Ureter (tissue), 1 donor: ENCODE measurements around the gene CD55. TPM values are rescaled to one million over a fixed set of nuclear protein-coding genes. Genes with fewer than 3 reads are reported as not detected.
A peak's percentile ranks its signal among the peaks of the same experiment; 100 is the strongest.
"Not testable (repeated sequence)": the region's sequence is repeated elsewhere in the genome, so short reads cannot be mapped to it uniquely, and the experiment has no call there.

Experiments
- DNase-seq: peaks from one replicate; pipeline ENCODE4 v3.0.0-alpha.2; 2020; ENCODE audit warnings: low spot score
- total RNA-seq: library from RNA; stranded (reverse); gene quantifications from one replicate; pipeline ENCODE4 v1.2.4, GENCODE V29; 2023
- donor health status: DM: yes; HTN: yes; CAD: no.

CD55 gene
- total RNA-seq, 1 donor from 2014 or later = 89.0 TPM

GRCh38 chr1:207305489-207305873, 16.0 kb upstream of the CD55 start:
- DNase-seq = no peak

DNA sequence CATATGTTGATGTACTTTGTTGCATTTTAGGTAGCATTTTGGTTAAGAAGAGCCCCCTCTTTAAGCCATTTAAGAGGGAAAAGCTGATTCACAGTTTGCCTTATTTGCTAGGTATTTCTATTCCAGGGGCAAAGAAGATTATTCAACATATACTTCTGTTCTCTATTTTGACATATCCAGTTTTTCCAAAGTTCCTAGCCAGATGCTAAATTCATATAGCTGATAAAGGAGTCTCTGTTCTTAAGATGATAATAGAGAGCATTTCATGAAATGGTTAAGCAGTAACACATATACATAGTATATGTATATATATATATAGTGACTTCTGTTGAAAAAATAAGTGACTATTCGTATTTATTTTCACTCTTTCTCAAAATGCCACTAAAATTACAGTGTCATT, 15.5 kb upstream of the CD55 start:
- no peak for DNase-seq

GRCh38 chr1:207306603-207307002, 14.9 kb upstream of the CD55 start:
- no peak for DNase-seq

DNA sequence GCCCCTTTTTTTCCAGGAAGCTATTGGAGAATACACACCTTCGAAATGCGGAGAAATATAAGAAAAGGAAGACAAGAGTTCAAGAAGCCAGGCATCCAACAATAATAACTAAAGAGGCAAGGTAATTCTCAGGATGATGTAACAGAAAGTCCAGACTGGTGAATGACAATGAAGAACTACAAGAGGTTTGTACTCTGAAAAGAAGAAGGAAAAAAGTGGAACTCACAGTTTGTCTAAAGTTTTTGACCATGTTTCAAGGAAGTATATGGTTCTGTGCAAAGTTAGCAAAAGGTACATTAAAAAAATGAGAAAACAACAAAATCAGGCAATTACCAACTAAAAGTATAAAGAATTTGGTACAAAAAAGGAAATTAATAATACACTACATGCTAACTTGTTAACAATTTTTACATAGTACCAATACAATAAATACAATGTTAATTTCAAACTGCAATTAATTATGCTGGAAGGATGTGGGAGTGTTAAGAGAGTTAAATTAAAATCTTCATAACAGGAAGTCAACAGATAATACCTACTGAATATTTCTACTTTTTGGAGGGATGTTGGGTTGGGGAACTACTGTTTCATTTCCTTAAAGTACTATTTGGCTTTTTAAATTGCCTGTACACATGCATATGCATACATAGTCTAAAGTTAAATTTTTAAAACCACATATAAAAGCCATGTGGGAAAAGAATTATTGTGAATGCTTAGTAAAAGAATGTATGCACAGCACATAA, 12.9 kb upstream of the CD55 start:
- no peak for DNase-seq

DNA sequence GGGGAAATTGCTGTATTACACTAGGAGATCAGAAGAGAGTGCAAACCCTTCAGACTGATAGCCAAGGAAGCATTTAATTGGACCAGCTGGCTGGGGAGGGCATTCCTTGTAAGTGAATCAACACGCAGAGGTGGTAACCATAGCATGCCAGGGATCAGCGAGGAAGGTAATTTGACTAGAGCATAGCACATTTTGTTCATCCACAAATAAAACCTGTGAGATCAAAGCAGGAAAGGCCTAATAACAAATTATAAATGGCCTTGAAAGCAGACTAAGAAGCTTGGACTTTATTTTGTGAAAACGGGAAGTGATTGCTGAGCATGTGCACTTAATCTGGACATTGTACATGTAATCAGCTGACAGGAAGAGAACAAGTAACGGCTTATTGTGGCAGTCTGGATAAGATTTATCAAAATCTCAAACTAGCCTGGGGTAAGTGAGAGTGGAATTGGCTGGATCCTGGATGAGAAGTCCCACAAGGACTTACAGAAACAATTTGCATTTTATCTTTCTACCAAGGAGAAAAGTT, 11.7 kb upstream of the CD55 start:
- no peak for DNase-seq

DNA sequence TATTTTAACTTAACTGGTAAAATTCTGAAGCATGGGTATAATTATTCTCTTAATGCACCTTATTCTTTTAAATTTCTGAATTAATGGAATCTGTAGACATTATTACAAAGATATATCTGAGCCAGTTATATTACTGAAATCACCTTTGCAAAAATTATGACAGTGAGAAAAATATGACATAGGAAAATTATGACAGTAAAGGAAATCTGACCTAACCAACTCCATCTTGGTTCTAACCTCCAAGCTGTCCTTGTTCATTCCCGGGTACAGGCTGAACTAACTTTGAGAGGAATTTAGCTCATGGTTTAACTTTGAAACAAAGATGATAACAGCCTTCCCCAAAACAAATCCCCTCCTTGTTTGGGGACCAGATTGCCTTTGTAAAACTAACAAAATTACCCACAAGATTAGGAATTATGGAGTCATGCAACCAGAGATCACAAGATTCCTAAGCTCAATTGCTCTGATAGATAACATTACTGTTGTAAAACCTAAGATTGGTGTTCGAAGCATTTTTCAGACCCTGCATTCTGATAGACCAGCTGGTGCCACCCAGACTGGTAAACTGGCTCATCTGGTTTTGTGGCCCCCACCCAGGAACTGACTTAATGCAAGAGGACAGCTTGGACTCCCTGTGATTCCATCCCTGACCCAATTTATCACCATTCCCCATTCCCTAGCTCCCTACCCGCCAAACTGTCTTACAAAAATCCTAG, 9.4 kb upstream of the CD55 start:
- DNase-seq = no peak

- DNase-seq = no peak
Observed at GRCh38 chr1:207312604-207312920, 8.9 kb upstream of the CD55 start.

GRCh38 chr1:207313131-207313530, 8.3 kb upstream of the CD55 start:
- DNase-seq = no peak

GRCh38 chr1:207314816-207315215, 6.7 kb upstream of the CD55 start:
- DNase-seq = no peak

- no peak for DNase-seq
Observed at GRCh38 chr1:207315435-207315834, 6.0 kb upstream of the CD55 start.

- peak; percentile 76 for DNase-seq
Observed at GRCh38 chr1:207316141-207316540, 5.3 kb upstream of the CD55 start.

- DNase-seq = peak; percentile 84
Observed at GRCh38 chr1:207316622-207317391, 4.7 kb upstream of the CD55 start.

GRCh38 chr1:207317561-207317960, 3.9 kb upstream of the CD55 start:
- DNase-seq = no peak

DNA sequence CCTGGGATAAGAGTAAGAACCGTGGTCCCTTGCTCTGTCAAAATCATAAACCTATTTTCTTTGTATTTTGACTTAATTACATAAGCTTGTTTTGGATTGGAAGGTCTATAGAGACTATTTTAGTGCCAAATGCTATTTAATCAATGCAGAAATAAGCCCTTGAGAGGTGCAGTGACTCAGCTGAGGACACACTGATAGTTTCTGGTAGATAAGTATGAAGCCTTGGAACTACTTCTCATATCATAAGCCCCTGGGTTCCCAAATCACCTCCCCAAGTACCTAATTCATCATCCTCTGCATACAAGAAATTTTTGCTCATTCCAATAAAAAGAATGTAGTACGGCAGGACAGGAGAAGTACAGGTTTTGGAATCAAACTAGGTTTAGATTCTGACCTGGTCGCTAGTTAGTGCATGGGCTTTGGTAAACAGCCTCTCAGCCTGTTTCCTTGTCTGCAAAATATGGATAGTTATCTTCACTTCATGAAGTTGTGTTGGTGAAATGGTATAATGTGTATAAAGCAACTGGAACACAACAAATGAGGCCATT, 3.3 kb upstream of the CD55 start:
- DNase-seq = no peak

DNA sequence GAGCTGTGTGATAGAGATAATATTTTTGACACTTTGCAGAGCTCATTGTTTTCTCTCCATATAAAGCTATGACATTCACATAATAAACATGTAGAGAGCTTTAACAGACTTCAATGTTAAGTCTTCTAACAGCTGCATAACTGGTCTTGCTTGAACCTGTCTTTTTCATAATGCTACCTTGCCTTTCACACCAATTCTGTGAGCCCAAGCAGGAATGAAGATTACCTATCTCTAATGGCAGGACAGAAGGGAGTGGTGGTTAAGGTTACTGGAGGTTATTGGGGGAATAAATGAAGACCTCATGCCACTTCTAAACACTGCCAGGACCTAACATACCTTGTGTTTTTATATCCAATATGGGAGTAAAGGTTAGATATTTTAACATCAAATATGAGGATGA, 2.3 kb upstream of the CD55 start:
- no peak for DNase-seq

GRCh38 chr1:207320105-207320504, 1.4 kb upstream of the CD55 start:
- not testable (repeated sequence) for DNase-seq

GRCh38 chr1:207321790-207322645, 540 bp downstream of the CD55 start:
- DNase-seq = no peak

- no peak for DNase-seq
Observed at GRCh38 chr1:207323425-207324225, 2.1 kb downstream of the CD55 start.

DNA sequence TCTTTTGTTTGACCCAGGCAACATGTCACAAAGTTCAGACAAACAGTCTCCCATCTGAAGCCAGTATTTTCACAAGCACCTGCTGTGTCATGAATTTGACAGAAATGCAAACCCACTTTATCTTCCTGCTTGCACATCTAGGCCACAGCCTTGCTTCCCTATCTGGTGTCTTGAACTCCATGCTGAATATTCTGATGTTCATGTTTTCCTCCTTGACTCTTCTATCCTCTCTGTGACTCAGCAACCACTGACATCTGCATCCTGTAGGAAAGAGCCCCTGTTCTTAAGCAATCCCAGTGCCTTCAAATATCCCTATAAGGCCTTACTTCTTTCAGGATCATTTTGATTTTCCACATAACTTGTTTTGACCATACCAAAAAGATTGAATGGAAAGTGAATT, 6.5 kb downstream of the CD55 start:
- DNase-seq = no peak

DNA sequence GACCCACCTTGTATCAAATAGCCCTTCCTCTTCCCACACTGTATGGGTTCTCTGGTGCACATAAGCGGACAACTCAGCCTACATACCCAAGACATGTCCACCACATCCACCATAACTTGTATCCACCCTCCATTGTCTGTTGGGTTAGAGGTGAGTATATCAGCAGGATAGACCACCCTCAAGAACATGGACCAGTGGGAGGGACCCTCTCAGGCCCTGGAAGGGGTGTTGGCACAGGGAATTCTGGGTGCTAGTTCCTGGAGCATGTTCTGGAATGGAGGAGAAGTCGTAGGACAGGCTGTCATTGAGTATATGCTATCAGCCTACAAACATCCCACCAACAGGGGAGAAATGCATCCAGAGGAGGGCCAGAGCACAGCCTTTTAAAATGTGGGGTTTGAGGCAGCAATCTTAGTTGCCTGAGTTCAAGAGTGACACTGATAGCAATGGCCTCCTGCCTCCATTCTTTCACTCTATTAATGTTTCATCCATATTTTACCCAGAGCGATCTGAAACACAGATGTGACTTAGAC, 7.5 kb downstream of the CD55 start:
- DNase-seq = no peak
